Activated T-cell treated with anti-CD3 and anti-CD28 coated beads for 48 hours (primary cell): ENCODE results near the gene RNF225.
"Not testable (repeated sequence)": the region's sequence is repeated elsewhere in the genome, so short reads cannot be mapped to it uniquely, and the experiment has no call there.

Experiments used
- DNase-seq: peaks from one replicate; pipeline ENCODE4 v3.0.0-alpha.2; 2020; ENCODE audit warnings: low read depth

Gene RNF225

GRCh38 chr19:58362272-58362994 is 33.0 kb upstream of the RNF225 start, which contains the start of gene ZNF497:
Gene ZNF497 (minus strand): TSS chr19:58362751. CDS start chr19:58357635, 5,116 bp downstream.
- DNase-seq: peak; percentile 98

GRCh38 chr19:58364146-58364545 is 31.3 kb upstream of the RNF225 start:
- DNase-seq: no peak

- no peak for DNase-seq
Measured at GRCh38 chr19:58366585-58367430, 28.6 kb upstream of the RNF225 start.

GRCh38 chr19:58367698-58368454 is 27.6 kb upstream of the RNF225 start:
- DNase-seq: no peak

GRCh38 chr19:58368561-58369360 is 26.7 kb upstream of the RNF225 start:
- no peak for DNase-seq

GRCh38 chr19:58372311-58373133 is 22.9 kb upstream of the RNF225 start:
- no peak for DNase-seq

- DNase-seq: no peak
Measured at GRCh38 chr19:58374200-58374599, 21.3 kb upstream of the RNF225 start.

- DNase-seq: not testable (repeated sequence)
Measured at GRCh38 chr19:58376724-58377123, 18.7 kb upstream of the RNF225 start.

- no peak for DNase-seq
Measured at GRCh38 chr19:58379246-58379645, 16.2 kb upstream of the RNF225 start.

GRCh38 chr19:58380037-58380661 is 15.3 kb upstream of the RNF225 start:
- DNase-seq: no peak

GRCh38 chr19:58380662-58381459 is 14.6 kb upstream of the RNF225 start, which contains the start of gene ZNF837:
Gene ZNF837 (minus strand): TSS chr19:58381030. CDS start chr19:58369332, 11,698 bp downstream.
- DNase-seq: peak; percentile 94

- no peak for DNase-seq
Measured at GRCh38 chr19:58381460-58382212, 13.8 kb upstream of the RNF225 start.

- no peak for DNase-seq
Measured at GRCh38 chr19:58382997-58383603, 12.4 kb upstream of the RNF225 start.

- DNase-seq: no peak
Measured at GRCh38 chr19:58385313-58385890, 10.1 kb upstream of the RNF225 start.

- no peak for DNase-seq
Measured at GRCh38 chr19:58385891-58386575, 9.4 kb upstream of the RNF225 start.

- peak; percentile 93 for DNase-seq
Measured at GRCh38 chr19:58386576-58387337, 8.7 kb upstream of the RNF225 start, which contains the start of gene RPS5. Gene RPS5 (plus strand): TSS chr19:58387269. CDS start chr19:58388138, 869 bp downstream.
